Neutrophil (primary cell): ENCODE results near the gene CXXC5.

Source experiments
- H3K27ac ChIP-seq: fragments of 200-600 bp; sonication (generic); 2 replicates; pipeline ENCODE4 v1.5.1; 2016; ENCODE audit warnings: mild to moderate bottlenecking, moderate library complexity
- H3K27me3 ChIP-seq: fragments of 200-600 bp; sonication (generic); 2 replicates; pipeline ENCODE4 v1.6.0; 2016; ENCODE audit warnings: mild to moderate bottlenecking
- H3K36me3 ChIP-seq: fragments of 200-600 bp; sonication (generic); 2 replicates; pipeline ENCODE4 v1.5.1; 2017
- H3K4me1 ChIP-seq, 2 experiments: fragments of 200-600 bp in 1 of 2; sonication (generic) in 1 of 2; 1 replicate in 1 of 2; 2 replicates in 1 of 2; pipeline versions ENCODE4 v1.5.1 to v1.6.1; 2013 to 2016; ENCODE audit warnings: low read depth in 1 of 2, low read length in 1 of 2, mild to moderate bottlenecking in 1 of 2, moderate library complexity in 1 of 2; ENCODE audit not compliant: control insufficient read depth in 1 of 2, insufficient read depth in 1 of 2
- H3K4me3 ChIP-seq, 2 experiments: fragments of 200-600 bp in 1 of 2; sonication (generic) in 1 of 2; 1 replicate in 1 of 2; 2 replicates in 1 of 2; pipeline ENCODE4 v1.5.1; 2013 to 2016; ENCODE audit warnings: low read depth in 1 of 2, low read length in 1 of 2, mild to moderate bottlenecking in 1 of 2, moderate library complexity in 1 of 2
- H3K9me3 ChIP-seq: fragments of 200-600 bp; sonication (generic); 2 replicates; pipeline ENCODE4 v1.5.1; 2016
- CTCF ChIP-seq: fragments of 200-600 bp; sonication (generic); IDR thresholded peaks from 2 replicates; pipeline ENCODE4 v1.5.1; 2016; ENCODE audit warnings: antibody characterized with exemption

CXXC5 gene

GRCh38 chr5:139639619-139640380 lies 8.3 kb upstream of the CXXC5 start:
- Histone ChIP-seq H3K36me3 (no peaks in the 10 kb centered on the region), H3K4me1 (peaks cover 5 to 14% of the 10 kb centered on the region in 2 experiments)

GRCh38 chr5:139640421-139641115 lies 7.6 kb upstream of the CXXC5 start:
- H3K4me1 ChIP-seq, result peaks cover 5 to 14% of the 10 kb centered on the region in 2 experiments
- no peak overlapping the region for H3K27ac ChIP-seq
- no peaks in the 10 kb centered on the region for H3K9me3 ChIP-seq
- no peaks in the 10 kb centered on the region for H3K36me3 ChIP-seq
- no peak overlapping the region for H3K4me3 ChIP-seq
- TF ChIP-seq CTCF, result no peak
- peaks cover 100% of the 10 kb centered on the region for H3K27me3 ChIP-seq

More at GRCh38 chr5:139639619-139640380, 8.3 kb upstream of the CXXC5 start:
- Histone ChIP-seq H3K9me3 (no peaks in the 10 kb centered on the region), H3K27ac (no peak overlapping the region), H3K27me3 (peaks cover 99% of the 10 kb centered on the region), H3K4me3 (no peak overlapping the region)
- TF ChIP-seq CTCF, result no peak

GRCh38 chr5:139641116-139642080 lies 6.8 kb upstream of the CXXC5 start:
- no peak overlapping the region for H3K4me3 ChIP-seq
- peaks cover 100% of the 10 kb centered on the region for H3K27me3 ChIP-seq
- no peak overlapping the region for H3K27ac ChIP-seq
- H3K36me3 ChIP-seq, result no peaks in the 10 kb centered on the region
- no peaks in the 10 kb centered on the region for H3K9me3 ChIP-seq
- TF ChIP-seq CTCF, result no peak
- H3K4me1 ChIP-seq, result peaks cover 5 to 14% of the 10 kb centered on the region in 2 experiments

DNA sequence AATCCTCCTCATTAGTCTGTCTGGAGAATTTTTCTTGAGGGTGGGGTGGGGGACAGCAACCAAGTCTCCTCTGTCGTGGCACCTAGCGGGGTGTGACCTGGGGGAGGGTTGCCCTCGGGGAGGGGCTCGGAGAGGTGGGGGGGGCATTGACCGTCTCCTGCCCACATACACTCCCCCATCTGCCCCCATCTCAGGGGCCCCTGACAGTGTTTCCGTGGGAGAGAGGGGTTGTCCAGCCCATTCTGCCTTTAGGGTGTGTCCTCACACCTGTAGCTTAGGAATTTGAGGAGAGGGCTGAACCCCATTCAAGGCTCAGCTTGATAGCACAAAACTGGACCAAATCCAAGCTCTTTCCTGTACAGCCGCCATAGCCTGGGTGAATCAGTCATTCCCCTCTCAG lies 5.9 kb upstream of the CXXC5 start:
- H3K27me3 ChIP-seq, result peaks cover 100% of the 10 kb centered on the region
- no peak for TF ChIP-seq CTCF

More for the DNA sequence above, 5.9 kb upstream of the CXXC5 start:
- Histone ChIP-seq H3K36me3 (no peaks in the 10 kb centered on the region), H3K4me1 (peaks cover 3 to 10% of the 10 kb centered on the region in 2 experiments), H3K27ac (no peak overlapping the region), H3K9me3 (no peaks in the 10 kb centered on the region), H3K4me3 (no peak overlapping the region)
